ENCODE results near the gene MCRIP1.

DNA sequence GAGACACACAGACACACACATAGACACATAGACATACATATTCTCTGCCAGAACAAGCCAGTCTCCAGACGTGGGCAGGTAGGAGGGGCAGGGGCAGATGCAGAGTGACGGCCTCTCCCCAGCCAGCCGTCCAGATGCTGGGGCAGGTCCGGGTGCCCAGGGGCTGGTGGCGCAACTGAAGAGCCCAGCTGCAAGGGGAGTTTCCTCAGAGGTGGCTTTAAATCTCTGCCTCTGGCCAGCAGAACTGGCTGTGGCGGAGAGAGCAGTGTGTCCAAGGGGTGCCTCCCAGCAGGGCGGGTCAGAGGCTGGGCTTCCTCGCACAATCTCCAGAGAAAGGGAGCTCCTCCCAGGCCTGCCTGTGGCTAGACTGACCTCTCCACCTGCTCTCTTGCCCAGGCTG lies 38.6 kb downstream of the MCRIP1 start:
- TF ChIP-seq, protein P1, sequence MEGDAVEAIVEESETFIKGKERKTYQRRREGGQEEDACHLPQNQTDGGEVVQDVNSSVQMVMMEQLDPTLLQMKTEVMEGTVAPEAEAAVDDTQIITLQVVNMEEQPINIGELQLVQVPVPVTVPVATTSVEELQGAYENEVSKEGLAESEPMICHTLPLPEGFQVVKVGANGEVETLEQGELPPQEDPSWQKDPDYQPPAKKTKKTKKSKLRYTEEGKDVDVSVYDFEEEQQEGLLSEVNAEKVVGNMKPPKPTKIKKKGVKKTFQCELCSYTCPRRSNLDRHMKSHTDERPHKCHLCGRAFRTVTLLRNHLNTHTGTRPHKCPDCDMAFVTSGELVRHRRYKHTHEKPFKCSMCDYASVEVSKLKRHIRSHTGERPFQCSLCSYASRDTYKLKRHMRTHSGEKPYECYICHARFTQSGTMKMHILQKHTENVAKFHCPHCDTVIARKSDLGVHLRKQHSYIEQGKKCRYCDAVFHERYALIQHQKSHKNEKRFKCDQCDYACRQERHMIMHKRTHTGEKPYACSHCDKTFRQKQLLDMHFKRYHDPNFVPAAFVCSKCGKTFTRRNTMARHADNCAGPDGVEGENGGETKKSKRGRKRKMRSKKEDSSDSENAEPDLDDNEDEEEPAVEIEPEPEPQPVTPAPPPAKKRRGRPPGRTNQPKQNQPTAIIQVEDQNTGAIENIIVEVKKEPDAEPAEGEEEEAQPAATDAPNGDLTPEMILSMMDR (IDR thresholded peaks at IDR 0.05; ENCODE audit: insufficient read depth, low read depth, low read length) = no peak
- TF ChIP-seq EZH2 (IDR thresholded peaks at IDR 0.05; ENCODE audit: insufficient read depth, low read length) = no peak

Data from astrocyte (in vitro differentiated cells and primary cell).